IPS DF 6.9 (cell line): ENCODE data around the gene BOLL.

Source experiments
- DNase-seq: peaks from one replicate; pipeline ENCODE4 v3.0.0-alpha.2; 2013; ENCODE audit warnings: low read depth, low spot score
- H3K27ac ChIP-seq: one replicate; pipeline ENCODE4 v1.5.1; 2013; ENCODE audit warnings: low read length, control low read depth
- H3K27me3 ChIP-seq: 2 replicates; pipeline ENCODE4 v1.6.1; 2013; ENCODE audit warnings: mild to moderate bottlenecking, low read length; ENCODE audit not compliant: control insufficient read depth, insufficient read depth
- H3K36me3 ChIP-seq: 2 replicates; pipeline ENCODE4 v1.6.1; 2013; ENCODE audit warnings: low read length; ENCODE audit not compliant: control insufficient read depth, insufficient read depth
- H3K4me1 ChIP-seq: 2 replicates; pipeline ENCODE4 v1.6.1; 2013; ENCODE audit warnings: low read length; ENCODE audit not compliant: control insufficient read depth, insufficient read depth
- H3K4me3 ChIP-seq: 2 replicates; pipeline ENCODE4 v1.5.1; 2013; ENCODE audit warnings: mild to moderate bottlenecking, low read length
- H3K9me3 ChIP-seq: 2 replicates; pipeline ENCODE4 v1.6.1; 2013; ENCODE audit warnings: low read length, inconsistent platforms; ENCODE audit not compliant: control insufficient read depth, insufficient read depth
- WGBS: extraction: QIAGEN DNeasy Blood & Tissue Kit; methylation state at CpG from one replicate; pipeline ENCODE4 v1.1.7; 2013; ENCODE audit warnings: mixed read lengths, missing lambda C conversion rate; ENCODE audit not compliant: insufficient read length, insufficient coverage; 5-methylcytosine and 5-hydroxymethylcytosine counted together

The BOLL gene

DNA sequence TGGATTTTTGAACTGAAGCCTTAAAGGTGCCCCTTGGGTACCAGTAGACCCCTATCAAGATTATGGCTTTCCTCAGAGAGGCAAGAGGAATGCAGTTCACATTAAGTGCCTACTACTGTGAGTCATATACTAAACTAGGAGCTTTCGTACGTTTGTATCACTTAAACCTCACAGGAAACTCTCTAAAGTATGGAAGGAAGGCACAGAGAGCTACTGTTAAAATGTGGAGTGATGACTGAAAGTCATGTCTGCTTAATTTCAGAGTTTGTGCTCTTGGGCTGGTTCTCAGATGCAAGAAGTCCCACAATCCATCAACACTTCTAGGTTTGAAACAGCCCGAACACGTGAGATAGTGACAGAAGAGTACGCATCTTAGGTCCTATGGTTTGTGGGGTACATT, 23.9 kb upstream of the BOLL start:
- WGBS, result no CpG with 5 or more reads among the region's 5 CpGs
- Histone ChIP-seq H3K4me1 (no peaks in the 10 kb centered on the region), H3K36me3 (no peaks in the 10 kb centered on the region), H3K4me3 (no peak overlapping the region), H3K9me3 (no peaks in the 10 kb centered on the region), H3K27me3 (peaks cover 11% of the 10 kb centered on the region), H3K27ac (no peak overlapping the region)
- no peak for DNase-seq

DNA sequence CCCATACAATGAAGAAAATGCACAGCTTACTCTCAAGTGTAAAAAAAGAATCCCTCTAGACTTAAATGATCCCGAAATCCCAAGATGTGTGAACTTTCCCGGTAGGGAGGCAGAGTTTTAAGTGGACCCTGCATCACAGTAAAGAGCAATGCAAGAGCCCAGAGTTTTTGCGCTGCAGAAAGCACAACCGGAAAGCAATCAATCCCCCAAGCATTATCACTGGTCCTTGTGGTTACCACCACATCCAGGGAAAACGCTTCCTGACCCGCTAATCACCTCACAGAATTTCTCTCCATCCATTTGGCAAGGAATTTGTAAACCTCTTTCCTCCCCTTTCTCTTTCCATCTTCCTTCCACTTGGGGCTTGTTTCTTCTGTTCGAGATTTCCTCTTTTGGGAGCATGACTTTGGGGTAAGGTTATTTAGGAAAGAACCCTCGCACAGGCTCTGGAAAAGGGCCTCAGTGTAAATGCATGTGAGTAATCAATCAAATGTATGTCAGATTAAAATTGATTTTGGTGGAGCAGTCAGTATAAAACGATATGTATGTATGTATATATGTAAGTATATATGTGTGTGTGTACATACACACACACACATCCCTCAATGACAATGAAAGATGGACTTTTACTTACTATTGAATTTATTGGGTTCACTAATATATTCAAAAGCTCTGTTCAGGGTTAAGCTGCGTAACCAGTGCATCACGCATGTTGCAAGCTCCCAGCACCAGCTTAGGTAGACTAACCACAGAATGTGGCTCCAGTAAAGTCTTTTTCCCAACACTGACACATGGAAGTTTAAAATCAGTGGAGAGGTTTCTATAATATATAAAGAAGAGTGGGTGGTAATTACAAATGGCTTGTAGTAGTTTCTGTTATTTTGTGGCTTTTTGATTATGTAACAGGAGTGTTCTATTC, 20.9 kb upstream of the BOLL start:
- no peaks in the 10 kb centered on the region for H3K4me1 ChIP-seq
- H3K27ac ChIP-seq, result no peak overlapping the region
- H3K4me3 ChIP-seq, result no peak overlapping the region
- no peak for DNase-seq
- no peaks in the 10 kb centered on the region for H3K9me3 ChIP-seq
- peaks cover 11% of the 10 kb centered on the region for H3K27me3 ChIP-seq
- H3K36me3 ChIP-seq, result no peaks in the 10 kb centered on the region
- no CpG with 5 or more reads among the region's 11 CpGs for WGBS

DNA sequence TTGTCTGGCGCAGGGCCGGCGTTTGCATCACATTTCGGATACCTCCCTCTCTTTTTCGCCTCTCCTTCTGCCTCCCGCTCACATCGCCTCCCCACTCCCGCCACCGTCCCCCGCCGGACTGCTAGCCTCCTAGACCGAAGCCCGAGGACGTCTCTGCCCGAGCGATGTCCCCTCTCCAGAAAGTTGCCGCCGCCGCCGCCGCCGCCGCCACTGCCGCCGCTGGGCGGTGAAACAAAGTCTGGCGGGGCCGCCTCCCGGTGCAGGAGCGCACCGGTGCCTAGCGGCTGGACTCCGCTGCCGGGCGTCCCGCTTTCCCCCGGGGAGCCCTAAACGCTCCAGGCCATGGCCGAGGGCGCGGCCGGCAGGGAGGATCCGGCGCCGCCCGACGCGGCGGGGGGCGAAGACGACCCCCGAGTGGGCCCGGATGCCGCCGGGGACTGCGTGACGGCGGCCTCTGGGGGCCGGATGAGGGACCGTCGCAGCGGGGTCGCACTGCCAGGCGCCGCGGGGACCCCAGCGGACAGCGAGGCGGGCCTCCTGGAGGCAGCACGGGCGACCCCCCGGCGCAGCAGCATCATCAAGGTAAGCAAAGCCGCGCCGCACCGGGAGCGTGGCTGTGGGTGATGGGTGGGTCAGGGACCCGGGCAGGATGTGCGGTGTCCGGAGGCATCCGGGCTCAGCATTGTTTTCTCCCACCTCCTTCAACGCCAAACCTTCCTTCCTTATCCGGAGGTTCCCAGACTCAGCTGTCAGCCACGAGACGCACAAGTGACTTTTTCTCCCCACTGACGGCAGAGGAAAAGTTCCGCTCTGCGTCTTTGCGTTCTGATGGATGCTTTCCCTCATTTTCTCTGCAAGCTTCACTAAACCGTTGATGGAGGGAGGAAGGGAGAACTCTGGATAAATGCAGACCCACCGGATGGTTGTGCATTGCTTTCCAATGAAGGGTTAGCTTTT, 19.9 kb upstream of the BOLL start:
- no peaks in the 10 kb centered on the region for H3K4me1 ChIP-seq
- peaks cover 11% of the 10 kb centered on the region for H3K27me3 ChIP-seq
- H3K36me3 ChIP-seq, result no peaks in the 10 kb centered on the region
- H3K27ac ChIP-seq, result no peak overlapping the region
- peak overlapping the region; percentile 43; the same call in 1 of the 2 replicates for H3K4me3 ChIP-seq
- no CpG with 5 or more reads among the region's 92 CpGs for WGBS
- no peaks in the 10 kb centered on the region for H3K9me3 ChIP-seq
- no peak for DNase-seq

DNA sequence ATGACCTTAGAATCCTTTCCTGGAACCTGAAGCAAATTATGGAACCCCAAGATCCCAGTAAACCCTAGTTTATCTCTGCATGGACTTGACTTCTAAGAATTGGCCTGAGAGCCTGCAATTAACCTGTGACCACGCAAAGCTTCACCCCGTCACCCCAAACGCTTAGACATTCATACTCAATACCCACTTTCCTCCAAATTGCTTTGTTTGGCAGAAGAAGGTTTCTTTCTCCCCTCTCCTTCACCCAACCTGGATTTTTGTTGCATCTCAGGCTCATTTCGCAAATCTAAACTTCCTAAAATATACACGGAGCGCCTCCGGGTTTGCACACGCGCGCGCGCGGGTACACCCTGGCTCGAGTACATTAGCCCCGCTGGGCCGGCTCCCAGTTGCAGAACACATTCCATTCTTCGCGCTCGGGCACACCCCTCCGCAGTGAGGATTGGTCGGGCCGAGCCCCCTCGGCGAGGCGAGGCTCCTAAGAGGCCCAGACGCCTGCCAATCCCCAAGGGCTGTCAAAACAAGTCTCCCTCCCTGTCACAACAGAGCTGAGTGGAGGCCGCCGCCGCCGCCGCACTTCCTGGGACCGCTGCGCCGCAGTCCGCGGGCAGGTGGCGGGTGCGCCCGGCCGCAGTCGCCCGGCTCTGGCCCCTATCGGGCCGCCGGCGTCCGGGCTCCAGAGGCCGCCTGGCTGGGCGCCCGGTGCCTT, 19.1 kb upstream of the BOLL start, which contains the start of gene PLCL1:
Gene PLCL1, plus strand, starts transcription at position 545 of the 709 bp plus-strand sequence.
- no CpG with 5 or more reads among the region's 50 CpGs for WGBS
- Histone ChIP-seq H3K36me3 (no peaks in the 10 kb centered on the region), H3K4me3 (peak within 1 kb of the TSS; percentile 43; the same call in 1 of the 2 replicates), H3K9me3 (no peaks in the 10 kb centered on the region; the same call in 1 of the 2 replicates), H3K27me3 (peaks cover 11% of the 10 kb centered on the region), H3K27ac (no peak within 1 kb of the TSS), H3K4me1 (no peaks in the 10 kb centered on the region)
- no peak for DNase-seq

DNA sequence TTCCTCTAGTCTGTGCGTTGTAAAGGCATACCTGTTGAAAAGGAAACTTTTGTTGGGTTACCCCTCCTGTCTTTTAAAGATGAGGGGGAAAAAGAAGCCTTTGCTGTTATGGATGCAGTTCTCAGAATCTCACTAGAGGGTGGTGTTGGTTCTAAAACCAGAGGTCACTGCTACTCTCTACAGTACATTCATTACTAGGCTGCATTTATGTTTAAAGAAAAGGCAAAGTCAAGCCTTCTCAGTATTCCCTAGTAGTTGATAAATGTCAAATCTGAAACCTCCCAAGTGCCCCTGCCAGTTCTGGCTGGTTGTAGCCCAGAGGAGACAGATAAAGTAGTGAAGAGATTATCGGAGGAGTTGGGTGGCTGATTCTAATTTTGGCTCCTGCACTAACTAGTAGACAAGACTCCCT, 17.9 kb upstream of the BOLL start:
- no peaks in the 10 kb centered on the region for H3K36me3 ChIP-seq
- no peak for DNase-seq
- no CpG with 5 or more reads among the region's 2 CpGs for WGBS

DNA sequence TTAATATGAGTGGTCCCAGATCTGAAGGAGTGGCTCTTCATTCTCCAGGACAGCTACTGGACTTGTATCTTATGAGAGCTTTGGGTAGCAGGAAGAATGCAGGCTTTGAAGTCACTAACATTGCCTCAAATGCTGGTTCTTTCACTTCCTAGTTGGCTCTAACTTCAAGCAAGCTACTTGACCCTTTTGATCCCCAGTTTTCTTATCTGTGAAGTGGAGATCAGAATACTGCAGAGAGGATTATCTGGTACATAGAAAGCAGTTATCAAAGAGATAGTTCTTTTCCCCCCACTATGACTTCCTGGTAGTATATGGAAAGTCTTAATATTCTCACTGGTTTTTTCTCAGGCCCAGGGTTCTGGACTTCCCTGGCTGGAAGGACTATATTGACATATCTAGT, 15.9 kb upstream of the BOLL start:
- Histone ChIP-seq H3K4me3 (no peak overlapping the region), H3K9me3 (no peaks in the 10 kb centered on the region; the same call in 1 of the 2 replicates), H3K27ac (no peak overlapping the region), H3K27me3 (peaks cover 10% of the 10 kb centered on the region), H3K4me1 (no peaks in the 10 kb centered on the region), H3K36me3 (no peaks in the 10 kb centered on the region)
- DNase-seq, result no peak

More for the DNA sequence above, 17.9 kb upstream of the BOLL start:
- Histone ChIP-seq H3K9me3 (no peaks in the 10 kb centered on the region; the same call in 1 of the 2 replicates), H3K27ac (no peak overlapping the region), H3K4me1 (no peaks in the 10 kb centered on the region), H3K4me3 (no peak overlapping the region), H3K27me3 (peaks cover 11% of the 10 kb centered on the region)

DNA sequence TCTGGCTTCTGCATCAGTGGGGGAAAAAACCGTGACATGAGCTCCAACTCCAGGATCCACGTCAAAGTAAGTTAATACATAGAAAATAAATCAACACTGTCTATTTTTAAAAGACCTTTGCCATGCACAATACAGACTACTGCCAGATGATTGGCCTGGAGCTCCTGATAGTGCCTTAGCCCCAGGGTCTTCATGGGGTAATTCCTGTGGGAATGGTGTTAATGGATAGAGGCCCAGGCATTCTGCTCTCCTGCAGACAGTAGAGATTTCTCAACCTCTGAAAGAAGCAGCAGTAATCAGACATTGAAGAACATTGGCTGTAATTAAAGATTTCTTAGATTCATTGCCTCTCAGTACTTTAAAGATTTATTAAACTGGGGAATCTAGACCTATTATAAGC, 15.0 kb upstream of the BOLL start:
- H3K4me3 ChIP-seq, result no peak overlapping the region
- H3K9me3 ChIP-seq, result no peaks in the 10 kb centered on the region; the same call in 1 of the 2 replicates
- no peak overlapping the region for H3K27ac ChIP-seq
- H3K4me1 ChIP-seq, result no peaks in the 10 kb centered on the region
- H3K36me3 ChIP-seq, result no peaks in the 10 kb centered on the region
- WGBS, result no CpG with 5 or more reads among the region's 2 CpGs
- peaks cover under 1% of the 10 kb centered on the region; the same call in 1 of the 2 replicates for H3K27me3 ChIP-seq
- no peak for DNase-seq

DNA sequence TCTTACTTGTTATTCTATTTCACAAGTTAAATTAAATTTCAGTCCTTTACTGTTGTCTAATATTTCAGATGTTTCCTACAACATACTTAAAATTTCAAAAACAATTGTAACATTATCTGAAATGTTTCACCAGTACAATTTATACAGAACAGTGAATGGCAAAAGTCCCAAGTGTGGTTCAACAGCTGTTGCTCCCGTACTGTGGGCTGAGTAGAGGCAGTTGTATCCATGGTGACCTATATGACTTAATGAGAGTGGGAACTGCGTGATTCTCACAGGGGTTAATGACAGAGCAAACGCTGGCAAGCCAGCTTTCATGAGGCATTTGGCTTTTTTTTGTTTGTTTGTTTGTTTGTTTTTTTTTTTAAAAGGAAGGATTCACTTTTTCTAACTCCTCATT, 13.9 kb upstream of the BOLL start:
- DNase-seq, result no peak
- no peaks in the 10 kb centered on the region for H3K27me3 ChIP-seq
- H3K36me3 ChIP-seq, result no peaks in the 10 kb centered on the region
- WGBS, result no CpG with 5 or more reads among the region's 3 CpGs
- H3K9me3 ChIP-seq, result no peaks in the 10 kb centered on the region; the same call in 1 of the 2 replicates
- H3K4me1 ChIP-seq, result no peaks in the 10 kb centered on the region
- no peak overlapping the region for H3K27ac ChIP-seq
- no peak overlapping the region for H3K4me3 ChIP-seq

DNA sequence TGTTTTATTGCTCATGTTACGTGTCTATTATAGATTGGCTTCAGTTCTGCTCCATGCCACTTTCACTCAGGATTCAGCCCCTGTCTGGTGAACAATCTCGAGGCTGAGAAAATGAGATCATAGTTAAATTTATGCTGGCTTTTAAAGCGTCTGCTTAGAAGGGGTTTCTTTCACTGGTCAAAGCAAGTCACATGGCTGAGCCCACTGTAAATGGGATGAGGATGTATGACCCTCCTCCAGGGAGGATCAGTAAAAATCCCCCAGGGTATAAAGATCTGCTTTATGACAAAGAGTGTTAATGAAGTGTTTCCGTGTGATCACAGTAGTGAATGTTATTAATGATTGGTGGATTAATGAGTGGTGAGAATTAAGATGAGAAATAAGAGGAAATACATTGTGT, 13.1 kb upstream of the BOLL start:
- Histone ChIP-seq H3K4me3 (no peak overlapping the region), H3K36me3 (no peaks in the 10 kb centered on the region), H3K27me3 (no peaks in the 10 kb centered on the region), H3K4me1 (no peaks in the 10 kb centered on the region), H3K9me3 (no peaks in the 10 kb centered on the region; the same call in 1 of the 2 replicates), H3K27ac (no peak overlapping the region)
- WGBS, result 100% methylated on average over 1 of the region's 4 CpGs
- no peak for DNase-seq

DNA sequence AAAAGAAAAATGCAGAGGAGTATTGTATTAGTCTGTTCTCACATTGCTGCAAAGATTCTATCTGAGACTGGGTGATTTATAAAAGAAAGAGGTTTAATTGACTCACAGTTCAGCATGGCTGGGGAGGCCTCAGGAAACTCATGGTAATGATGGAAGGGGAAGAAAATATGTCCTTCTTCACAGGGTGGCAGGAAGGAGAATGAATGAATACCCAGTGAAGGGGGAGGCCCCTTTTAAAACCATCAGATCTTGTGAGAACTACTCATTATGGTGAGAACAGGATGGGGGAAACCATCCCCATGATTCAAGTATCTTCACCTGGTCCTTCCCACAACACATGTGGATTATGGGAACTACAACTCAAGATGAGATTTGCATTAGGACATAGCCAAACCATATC, 10.2 kb upstream of the BOLL start:
- Histone ChIP-seq H3K4me3 (no peak overlapping the region), H3K36me3 (no peaks in the 10 kb centered on the region), H3K9me3 (no peaks in the 10 kb centered on the region; the same call in 1 of the 2 replicates), H3K4me1 (no peaks in the 10 kb centered on the region), H3K27me3 (no peaks in the 10 kb centered on the region), H3K27ac (no peak overlapping the region)
- DNase-seq, result no peak
